SK-N-SH treated with all-trans-retinoic acid at 6 μM for 48 hours (cell line): ENCODE measurements around the gene CD68.

Experiments
- ESRRG ChIP-seq: fragments of 250-450 bp; sonication (Bioruptor Pico); IDR thresholded peaks from 2 replicates; pipeline ENCODE4 v1.6.1; 2021; ENCODE audit warnings: mild to moderate bottlenecking
- GLIS3 ChIP-seq: fragments of 250-450 bp; sonication (Bioruptor Pico); IDR thresholded peaks from 2 replicates; pipeline ENCODE4 v1.5.0; 2020; ENCODE audit warnings: mild to moderate bottlenecking, moderate library complexity
- ISL1 ChIP-seq: fragments of 250-450 bp; sonication (Bioruptor Pico); IDR thresholded peaks from 2 replicates; pipeline ENCODE4 v2.1.2; 2022; ENCODE audit warnings: mild to moderate bottlenecking, moderate library complexity
- RARB ChIP-seq: fragments of 250-450 bp; sonication (Bioruptor Pico); IDR thresholded peaks from 2 replicates; pipeline ENCODE4 v1.8.0; 2021; ENCODE audit warnings: mild to moderate bottlenecking, moderate library complexity
- SNAI2 ChIP-seq: fragments of 250-450 bp; sonication (Bioruptor Pico); IDR thresholded peaks from 2 replicates; pipeline ENCODE4 v1.5.0; 2020; ENCODE audit warnings: mild to moderate bottlenecking, moderate library complexity
- ZFP3 ChIP-seq: fragments of 250-450 bp; sonication (Bioruptor Pico); IDR thresholded peaks from 2 replicates; pipeline ENCODE4 v1.5.0; 2020; ENCODE audit warnings: mild to moderate bottlenecking, moderate library complexity
- ZFP30 ChIP-seq: fragments of 450-650 bp; formaldehyde crosslinking; IDR thresholded peaks from 2 replicates; pipeline ENCODE4 v1.5.0; 2022; ENCODE audit warnings: mild to moderate bottlenecking, moderate library complexity
- ZNF565 ChIP-seq: fragments of 450-650 bp; formaldehyde crosslinking; conservative IDR thresholded peaks from 2 replicates; pipeline ENCODE4 v1.5.0; 2020; ENCODE audit warnings: low read depth, mild to moderate bottlenecking, moderate library complexity
- ZNF70 ChIP-seq: fragments of 450-650 bp; formaldehyde crosslinking; IDR thresholded peaks from 2 replicates; pipeline ENCODE4 v1.5.0; 2020; ENCODE audit warnings: mild to moderate bottlenecking, moderate library complexity
- TF ChIP-seq, protein P1 (sequence below): fragments of 250-450 bp; sonication (Bioruptor Pico); IDR thresholded peaks from 2 replicates; pipeline ENCODE4 v1.8.0; 2021; ENCODE audit warnings: low read depth, mild to moderate bottlenecking, moderate library complexity, borderline replicate concordance
- TF ChIP-seq, protein P2 (sequence below): fragments of 250-450 bp; sonication (Bioruptor Pico); IDR thresholded peaks from 2 replicates; pipeline ENCODE4 v1.8.0; 2020; ENCODE audit warnings: mild to moderate bottlenecking, moderate library complexity, borderline replicate concordance
- TF ChIP-seq, protein P3 (sequence below): fragments of 250-450 bp; sonication (Bioruptor Pico); IDR thresholded peaks from 2 replicates; pipeline ENCODE4 v1.5.0; 2020; ENCODE audit warnings: mild to moderate bottlenecking, moderate library complexity

DNA sequence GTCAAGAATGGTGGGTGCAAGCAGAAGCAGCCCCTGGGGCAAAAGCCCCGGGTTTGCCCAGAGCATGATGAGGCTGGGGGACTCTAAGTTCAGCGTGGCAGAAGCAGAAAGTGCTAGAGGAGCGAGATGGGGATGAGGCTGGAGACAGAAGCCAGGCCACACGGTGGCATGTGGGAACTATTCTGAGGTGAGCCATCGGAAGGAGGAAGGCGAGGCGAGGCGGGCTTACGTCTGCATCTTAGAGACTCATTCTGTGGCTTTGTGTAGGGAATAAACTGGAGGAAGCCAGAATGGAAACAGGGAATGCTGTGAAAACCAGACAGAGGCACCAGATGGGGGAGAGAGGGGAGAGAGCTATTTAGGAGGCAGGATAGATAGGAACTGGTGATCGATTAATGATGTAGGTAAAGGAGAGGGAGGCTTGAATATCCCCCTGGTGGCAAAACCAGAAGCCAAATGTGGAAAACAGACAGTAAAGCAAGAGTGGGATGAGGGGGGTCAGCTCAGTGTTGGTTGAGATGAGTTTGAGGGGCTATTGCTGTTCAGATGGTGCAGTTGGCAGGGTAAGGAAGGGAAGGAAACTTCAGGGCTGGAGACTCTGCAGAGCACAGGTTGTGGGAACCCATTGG, 24.0 kb upstream of the CD68 start:
- TF ChIP-seq ZFP3 (CRISPR knock-in tag), result no peak
- TF ChIP-seq, protein P1, sequence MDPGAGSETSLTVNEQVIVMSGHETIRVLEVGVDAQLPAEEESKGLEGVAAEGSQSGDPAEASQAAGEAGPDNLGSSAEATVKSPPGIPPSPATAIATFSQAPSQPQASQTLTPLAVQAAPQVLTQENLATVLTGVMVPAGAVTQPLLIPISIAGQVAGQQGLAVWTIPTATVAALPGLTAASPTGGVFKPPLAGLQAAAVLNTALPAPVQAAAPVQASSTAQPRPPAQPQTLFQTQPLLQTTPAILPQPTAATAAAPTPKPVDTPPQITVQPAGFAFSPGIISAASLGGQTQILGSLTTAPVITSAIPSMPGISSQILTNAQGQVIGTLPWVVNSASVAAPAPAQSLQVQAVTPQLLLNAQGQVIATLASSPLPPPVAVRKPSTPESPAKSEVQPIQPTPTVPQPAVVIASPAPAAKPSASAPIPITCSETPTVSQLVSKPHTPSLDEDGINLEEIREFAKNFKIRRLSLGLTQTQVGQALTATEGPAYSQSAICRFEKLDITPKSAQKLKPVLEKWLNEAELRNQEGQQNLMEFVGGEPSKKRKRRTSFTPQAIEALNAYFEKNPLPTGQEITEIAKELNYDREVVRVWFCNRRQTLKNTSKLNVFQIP (CRISPR knock-in tag), result no peak
- TF ChIP-seq, protein P2, sequence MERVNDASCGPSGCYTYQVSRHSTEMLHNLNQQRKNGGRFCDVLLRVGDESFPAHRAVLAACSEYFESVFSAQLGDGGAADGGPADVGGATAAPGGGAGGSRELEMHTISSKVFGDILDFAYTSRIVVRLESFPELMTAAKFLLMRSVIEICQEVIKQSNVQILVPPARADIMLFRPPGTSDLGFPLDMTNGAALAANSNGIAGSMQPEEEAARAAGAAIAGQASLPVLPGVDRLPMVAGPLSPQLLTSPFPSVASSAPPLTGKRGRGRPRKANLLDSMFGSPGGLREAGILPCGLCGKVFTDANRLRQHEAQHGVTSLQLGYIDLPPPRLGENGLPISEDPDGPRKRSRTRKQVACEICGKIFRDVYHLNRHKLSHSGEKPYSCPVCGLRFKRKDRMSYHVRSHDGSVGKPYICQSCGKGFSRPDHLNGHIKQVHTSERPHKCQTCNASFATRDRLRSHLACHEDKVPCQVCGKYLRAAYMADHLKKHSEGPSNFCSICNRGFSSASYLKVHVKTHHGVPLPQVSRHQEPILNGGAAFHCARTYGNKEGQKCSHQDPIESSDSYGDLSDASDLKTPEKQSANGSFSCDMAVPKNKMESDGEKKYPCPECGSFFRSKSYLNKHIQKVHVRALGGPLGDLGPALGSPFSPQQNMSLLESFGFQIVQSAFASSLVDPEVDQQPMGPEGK (CRISPR knock-in tag), result no peak
- no peak for TF ChIP-seq ZNF70 (CRISPR knock-in tag)
- no peak for TF ChIP-seq GLIS3
- TF ChIP-seq ESRRG (CRISPR knock-in tag), result no peak
- no peak for TF ChIP-seq ZFP30 (CRISPR knock-in tag)
- TF ChIP-seq, protein P3, sequence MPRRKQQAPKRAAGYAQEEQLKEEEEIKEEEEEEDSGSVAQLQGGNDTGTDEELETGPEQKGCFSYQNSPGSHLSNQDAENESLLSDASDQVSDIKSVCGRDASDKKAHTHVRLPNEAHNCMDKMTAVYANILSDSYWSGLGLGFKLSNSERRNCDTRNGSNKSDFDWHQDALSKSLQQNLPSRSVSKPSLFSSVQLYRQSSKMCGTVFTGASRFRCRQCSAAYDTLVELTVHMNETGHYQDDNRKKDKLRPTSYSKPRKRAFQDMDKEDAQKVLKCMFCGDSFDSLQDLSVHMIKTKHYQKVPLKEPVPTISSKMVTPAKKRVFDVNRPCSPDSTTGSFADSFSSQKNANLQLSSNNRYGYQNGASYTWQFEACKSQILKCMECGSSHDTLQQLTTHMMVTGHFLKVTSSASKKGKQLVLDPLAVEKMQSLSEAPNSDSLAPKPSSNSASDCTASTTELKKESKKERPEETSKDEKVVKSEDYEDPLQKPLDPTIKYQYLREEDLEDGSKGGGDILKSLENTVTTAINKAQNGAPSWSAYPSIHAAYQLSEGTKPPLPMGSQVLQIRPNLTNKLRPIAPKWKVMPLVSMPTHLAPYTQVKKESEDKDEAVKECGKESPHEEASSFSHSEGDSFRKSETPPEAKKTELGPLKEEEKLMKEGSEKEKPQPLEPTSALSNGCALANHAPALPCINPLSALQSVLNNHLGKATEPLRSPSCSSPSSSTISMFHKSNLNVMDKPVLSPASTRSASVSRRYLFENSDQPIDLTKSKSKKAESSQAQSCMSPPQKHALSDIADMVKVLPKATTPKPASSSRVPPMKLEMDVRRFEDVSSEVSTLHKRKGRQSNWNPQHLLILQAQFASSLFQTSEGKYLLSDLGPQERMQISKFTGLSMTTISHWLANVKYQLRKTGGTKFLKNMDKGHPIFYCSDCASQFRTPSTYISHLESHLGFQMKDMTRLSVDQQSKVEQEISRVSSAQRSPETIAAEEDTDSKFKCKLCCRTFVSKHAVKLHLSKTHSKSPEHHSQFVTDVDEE (CRISPR knock-in tag), result no peak
- no peak for TF ChIP-seq RARB (CRISPR knock-in tag)
- TF ChIP-seq ZNF565 (CRISPR knock-in tag), result no peak
- no peak for TF ChIP-seq SNAI2 (CRISPR knock-in tag)
- no peak for TF ChIP-seq ISL1 (CRISPR knock-in tag)
